SK-N-SH (cell line): Measurements from ENCODE around the gene CLCN6. TPM values are rescaled to one million over a fixed set of nuclear protein-coding genes. Genes with fewer than 3 reads are reported as not detected.

ENCODE experiments used
- CTCF ChIA-PET: fragments of 300-600, 350-600 bp; formaldehyde crosslinking; extraction: SDS; loops from one replicate; lab custom pipeline; 2021; lab: Yijun Ruan, JAX
- POLR2A ChIA-PET: fragments of 350-600 bp; sonication (Branson Sonifier 250); formaldehyde crosslinking; extraction: SDS; loops from one replicate; lab custom pipeline; 2020; ENCODE audit warnings: antibody characterized with exemption, inconsistent platforms; lab: Yijun Ruan, JAX
- DNase-seq: peaks from one replicate; pipeline ENCODE4 v3.0.0; 2012
- H2AFZ ChIP-seq: fragments of 200-600 bp; sonication (generic); 2 replicates; pipeline ENCODE4 v1.8.1; 2016; ENCODE audit warnings: antibody characterized with exemption, mild to moderate bottlenecking, low read depth
- H3F3A ChIP-seq: fragments of 200-600 bp; sonication (generic); replicated peaks from 2 replicates; pipeline ENCODE3; 2016; ENCODE audit warnings: antibody characterized with exemption, mild to moderate bottlenecking; ENCODE audit not compliant: insufficient read depth
- H3K27ac ChIP-seq, 2 experiments: fragments of 200-500 bp in 1 of 2; fragments of 200-600 bp in 1 of 2; sonication (Bioruptor generic) in 1 of 2; sonication (generic), shearing (Covaris generic) in 1 of 2; 2 replicates each; pipeline versions ENCODE4 v1.5.1 to v1.6.1; 2014 to 2016; ENCODE audit warnings: low read depth in 2 of 2, inconsistent platforms in 1 of 2, low read length in 1 of 2, mild to moderate bottlenecking in 1 of 2, mixed read lengths in 1 of 2
- H3K27me3 ChIP-seq: fragments of 200-600 bp; sonication (generic), shearing (Covaris generic); 2 replicates; pipeline ENCODE4 v1.6.1; 2016; ENCODE audit warnings: mixed run types; ENCODE audit not compliant: insufficient read depth
- H3K36me3 ChIP-seq, 2 experiments: fragments of 200-500 bp in 1 of 2; fragments of 200-600 bp in 1 of 2; sonication (Bioruptor generic) in 1 of 2; sonication (generic) in 1 of 2; replicated peaks in 1 of 2; 2 replicates each; pipeline versions ENCODE3 to v1.5.1; 2014 to 2016; ENCODE audit warnings: low read length in 1 of 2, mild to moderate bottlenecking in 1 of 2; ENCODE audit not compliant: insufficient read depth in 2 of 2, control insufficient read depth in 1 of 2
- H3K4me1 ChIP-seq, 2 experiments: fragments of 200-500 bp in 1 of 2; fragments of 200-600 bp in 1 of 2; sonication (Bioruptor generic) in 1 of 2; sonication (generic), shearing (Covaris generic) in 1 of 2; 2 replicates each; pipeline versions ENCODE4 v1.5.1 to v1.6.1; 2014 to 2016; ENCODE audit warnings: low read depth in 1 of 2, low read length in 1 of 2, mixed run types in 1 of 2; ENCODE audit not compliant: insufficient read depth in 2 of 2, control insufficient read depth in 1 of 2
- H3K4me2 ChIP-seq: fragments of 200-600 bp; sonication (generic), shearing (Covaris generic); 2 replicates; pipeline ENCODE4 v1.6.1; 2017; ENCODE audit warnings: mixed run types
- H3K4me3 ChIP-seq, 2 experiments: fragments of 200-500 bp in 1 of 2; fragments of 200-600 bp in 1 of 2; sonication (Bioruptor generic) in 1 of 2; sonication (generic), shearing (Covaris generic) in 1 of 2; 2 replicates each; pipeline versions ENCODE4 v1.5.1 to v1.8.1; 2014 to 2016; ENCODE audit warnings: low read depth in 2 of 2, inconsistent platforms in 1 of 2, low read length in 1 of 2, mild to moderate bottlenecking in 1 of 2, mixed read lengths in 1 of 2, moderate library complexity in 1 of 2
- H3K79me2 ChIP-seq: fragments of 200-600 bp; sonication (generic); 2 replicates; pipeline ENCODE4 v1.8.1; 2017; ENCODE audit warnings: mild to moderate bottlenecking; ENCODE audit not compliant: insufficient read depth
- H3K9ac ChIP-seq: fragments of 200-600 bp; sonication (generic); 2 replicates; pipeline ENCODE4 v1.6.1; 2017; ENCODE audit warnings: mixed run types
- H3K9me2 ChIP-seq: fragments of 200-600 bp; sonication (generic); 2 replicates; pipeline ENCODE4 v1.6.1; 2017; ENCODE audit warnings: mixed run types
- H3K9me3 ChIP-seq: fragments of 200-600 bp; sonication (generic); 2 replicates; pipeline ENCODE4 v1.6.1; 2017; ENCODE audit warnings: mixed run types, mild to moderate bottlenecking, moderate library complexity
- H4K20me1 ChIP-seq: fragments of 200-600 bp; sonication (generic); 2 replicates; pipeline ENCODE4 v1.6.1; 2017; ENCODE audit warnings: mild to moderate bottlenecking, mixed run types; ENCODE audit not compliant: insufficient read depth
- CHD2 ChIP-seq: fragments of 150-350 bp; IDR thresholded peaks from 2 replicates; pipeline ENCODE4 v1.6.1; 2018; ENCODE audit warnings: low read length; ENCODE audit not compliant: partially characterized antibody
- FOSL2 ChIP-seq: IDR thresholded peaks from 2 replicates; pipeline ENCODE4 v1.4.0; 2012; ENCODE audit warnings: low read depth, mild to moderate bottlenecking, moderate library complexity, borderline replicate concordance
- FOXJ3 ChIP-seq: sonication (generic); formaldehyde crosslinking; IDR thresholded peaks from 2 replicates; pipeline ENCODE4 v1.5.1; 2020; ENCODE audit warnings: mild to moderate bottlenecking, missing genetic modification reagents
- NFIC ChIP-seq: IDR thresholded peaks from 2 replicates; pipeline ENCODE4 v1.4.0; 2012; ENCODE audit warnings: borderline replicate concordance
- NRF1 ChIP-seq: IDR thresholded peaks from 2 replicates; pipeline ENCODE4 v1.6.1; 2012; ENCODE audit warnings: low read depth, mild to moderate bottlenecking, low read length
- POLR2AphosphoS5 ChIP-seq: IDR thresholded peaks from 2 replicates; pipeline ENCODE4 v1.6.1; 2012; ENCODE audit warnings: low read depth, low read length
- RAD21 ChIP-seq: IDR thresholded peaks from 2 replicates; pipeline ENCODE4 v1.6.1; 2012; ENCODE audit warnings: mild to moderate bottlenecking, low read length
- RCOR1 ChIP-seq: fragments of 150-350 bp; IDR thresholded peaks from 2 replicates; pipeline ENCODE4 v1.6.1; 2017; ENCODE audit warnings: antibody characterized with exemption, low read length
- RFX5 ChIP-seq: IDR thresholded peaks from 2 replicates; pipeline ENCODE4 v1.6.1; 2012; ENCODE audit warnings: mild to moderate bottlenecking, improper control_type of control experiment, low read length
- RXRA ChIP-seq: IDR thresholded peaks from 2 replicates; pipeline ENCODE4 v1.4.0; 2012; ENCODE audit warnings: low read depth, mild to moderate bottlenecking, borderline replicate concordance
- SIN3A ChIP-seq: IDR thresholded peaks from 2 replicates; pipeline ENCODE4 v1.6.1; 2012; ENCODE audit warnings: low read depth, mild to moderate bottlenecking, low read length, moderate library complexity, borderline replicate concordance
- SMC3 ChIP-seq: IDR thresholded peaks from 2 replicates; pipeline ENCODE4 v1.6.1; 2012; ENCODE audit warnings: low read depth, low read length, improper control_type of control experiment
- TCF12 ChIP-seq: IDR thresholded peaks from 2 replicates; pipeline ENCODE4 v1.4.0; 2012
- TEAD4 ChIP-seq: IDR thresholded peaks from 2 replicates; pipeline ENCODE4 v1.4.0; 2012; ENCODE audit warnings: mild to moderate bottlenecking, borderline replicate concordance; ENCODE audit not compliant: insufficient read depth
- YY1 ChIP-seq: IDR thresholded peaks from 2 replicates; pipeline ENCODE4 v1.4.0; 2012; ENCODE audit warnings: low read depth, mild to moderate bottlenecking
- WGBS: methylation state at CpG from one replicate; pipeline ENCODE4 v1.1.6; 2017; ENCODE audit warnings: low lambda C conversion rate; 5-methylcytosine and 5-hydroxymethylcytosine counted together
- polyA plus RNA-seq, 3 experiments: library from polyadenylated mRNA; depleted of rRNA; stranded (reverse); fragments of >200 nt; gene quantifications; 2 replicates each; pipeline ENCODE4 v1.2.3, GENCODE V29; 2012
- TF ChIP-seq, protein P1 (sequence below): fragments of 150-350 bp; IDR thresholded peaks from 2 replicates; pipeline ENCODE4 v1.6.1; 2016; ENCODE audit warnings: mild to moderate bottlenecking, low read depth, low read length
- TF ChIP-seq, protein P2 (sequence below): IDR thresholded peaks from 2 replicates; pipeline ENCODE4 v1.6.1; 2012; ENCODE audit warnings: mild to moderate bottlenecking, low read depth, low read length, moderate library complexity
- TF ChIP-seq, protein P3 (sequence below): IDR thresholded peaks from 2 replicates; pipeline ENCODE4 v1.4.0; 2012; ENCODE audit warnings: low read depth, borderline replicate concordance
- TF ChIP-seq, protein P4 (sequence below): IDR thresholded peaks from 2 replicates; pipeline ENCODE4 v1.4.0; 2012; ENCODE audit warnings: low read depth
- TF ChIP-seq, protein P5 (sequence below): fragments of 200-600 bp; sonication (generic); IDR thresholded peaks from 2 replicates; pipeline ENCODE4 v1.6.1; 2017; ENCODE audit warnings: antibody characterized with exemption, mild to moderate bottlenecking, moderate library complexity
- TF ChIP-seq, protein P6 (sequence below): IDR thresholded peaks from 2 replicates; pipeline ENCODE4; 2012

CLCN6 gene
- polyA plus RNA-seq, 1 of the 3 experiments (the other 2 are of a cell fraction), result 7.4 TPM

DNA sequence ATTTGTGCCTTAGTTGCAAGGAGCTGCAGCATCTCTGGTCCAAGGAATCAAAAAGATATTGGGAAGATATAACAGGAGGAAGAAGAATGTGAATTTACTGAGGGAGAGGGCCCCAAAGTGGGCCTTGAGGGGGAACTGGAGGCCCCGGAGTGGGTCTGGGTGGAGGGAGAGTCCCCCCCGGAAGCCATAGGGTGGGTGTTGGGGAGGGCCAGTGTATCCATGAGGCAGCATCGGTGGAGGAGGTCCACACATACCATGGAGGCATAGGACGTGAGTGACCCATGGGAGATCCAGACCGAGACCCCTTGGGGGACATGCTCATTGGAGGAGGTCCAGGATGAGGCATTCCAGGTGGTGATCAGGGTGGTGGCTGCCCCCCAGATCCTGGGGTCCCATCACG lies 44.7 kb upstream of the CLCN6 start (continued):
- TF ChIP-seq YY1 (no peak), NFIC (no peak), FOXJ3 (CRISPR knock-in tag) (no peak)
- TF ChIP-seq, protein P1, sequence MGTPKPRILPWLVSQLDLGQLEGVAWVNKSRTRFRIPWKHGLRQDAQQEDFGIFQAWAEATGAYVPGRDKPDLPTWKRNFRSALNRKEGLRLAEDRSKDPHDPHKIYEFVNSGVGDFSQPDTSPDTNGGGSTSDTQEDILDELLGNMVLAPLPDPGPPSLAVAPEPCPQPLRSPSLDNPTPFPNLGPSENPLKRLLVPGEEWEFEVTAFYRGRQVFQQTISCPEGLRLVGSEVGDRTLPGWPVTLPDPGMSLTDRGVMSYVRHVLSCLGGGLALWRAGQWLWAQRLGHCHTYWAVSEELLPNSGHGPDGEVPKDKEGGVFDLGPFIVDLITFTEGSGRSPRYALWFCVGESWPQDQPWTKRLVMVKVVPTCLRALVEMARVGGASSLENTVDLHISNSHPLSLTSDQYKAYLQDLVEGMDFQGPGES, result no peak
- TF ChIP-seq, protein P2, sequence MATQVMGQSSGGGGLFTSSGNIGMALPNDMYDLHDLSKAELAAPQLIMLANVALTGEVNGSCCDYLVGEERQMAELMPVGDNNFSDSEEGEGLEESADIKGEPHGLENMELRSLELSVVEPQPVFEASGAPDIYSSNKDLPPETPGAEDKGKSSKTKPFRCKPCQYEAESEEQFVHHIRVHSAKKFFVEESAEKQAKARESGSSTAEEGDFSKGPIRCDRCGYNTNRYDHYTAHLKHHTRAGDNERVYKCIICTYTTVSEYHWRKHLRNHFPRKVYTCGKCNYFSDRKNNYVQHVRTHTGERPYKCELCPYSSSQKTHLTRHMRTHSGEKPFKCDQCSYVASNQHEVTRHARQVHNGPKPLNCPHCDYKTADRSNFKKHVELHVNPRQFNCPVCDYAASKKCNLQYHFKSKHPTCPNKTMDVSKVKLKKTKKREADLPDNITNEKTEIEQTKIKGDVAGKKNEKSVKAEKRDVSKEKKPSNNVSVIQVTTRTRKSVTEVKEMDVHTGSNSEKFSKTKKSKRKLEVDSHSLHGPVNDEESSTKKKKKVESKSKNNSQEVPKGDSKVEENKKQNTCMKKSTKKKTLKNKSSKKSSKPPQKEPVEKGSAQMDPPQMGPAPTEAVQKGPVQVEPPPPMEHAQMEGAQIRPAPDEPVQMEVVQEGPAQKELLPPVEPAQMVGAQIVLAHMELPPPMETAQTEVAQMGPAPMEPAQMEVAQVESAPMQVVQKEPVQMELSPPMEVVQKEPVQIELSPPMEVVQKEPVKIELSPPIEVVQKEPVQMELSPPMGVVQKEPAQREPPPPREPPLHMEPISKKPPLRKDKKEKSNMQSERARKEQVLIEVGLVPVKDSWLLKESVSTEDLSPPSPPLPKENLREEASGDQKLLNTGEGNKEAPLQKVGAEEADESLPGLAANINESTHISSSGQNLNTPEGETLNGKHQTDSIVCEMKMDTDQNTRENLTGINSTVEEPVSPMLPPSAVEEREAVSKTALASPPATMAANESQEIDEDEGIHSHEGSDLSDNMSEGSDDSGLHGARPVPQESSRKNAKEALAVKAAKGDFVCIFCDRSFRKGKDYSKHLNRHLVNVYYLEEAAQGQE, result no peak

DNA sequence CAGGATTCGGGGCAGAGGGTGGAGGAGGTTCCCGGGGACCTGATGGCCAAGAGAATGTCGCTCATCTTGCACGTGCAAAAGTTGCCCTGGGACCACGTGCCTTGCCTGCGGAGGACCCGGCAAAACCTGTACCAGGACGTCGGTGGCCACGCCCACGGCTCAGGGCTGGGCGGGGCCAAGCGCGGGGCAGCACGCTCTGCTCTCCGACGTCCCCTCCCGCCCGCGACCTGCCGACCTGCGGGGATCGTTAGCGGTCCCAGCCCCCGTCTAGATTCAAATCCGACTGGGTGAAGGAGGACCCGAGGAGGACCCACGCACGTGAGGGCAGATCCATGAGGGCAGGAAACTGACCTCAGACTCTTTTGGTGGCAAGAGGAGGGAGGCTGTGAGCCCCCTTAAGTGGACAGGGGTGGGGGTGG lies 44.0 kb upstream of the CLCN6 start, which contains the start of gene C1orf167:
TSS of gene C1orf167 (plus strand) at position 206 of the 419 bp plus-strand sequence. CDS start 2,208 bp downstream, outside the sequence.
- Histone ChIP-seq H2AFZ (no peak within 1 kb of the TSS), H3K27ac (no peak within 1 kb of the TSS), H3K4me1 (peaks cover 0 to 9% of the 10 kb centered on the region in 2 experiments; a peak in 1 of 4 replicates), H3F3A (no peaks in the 10 kb centered on the region), H3K27me3 (no peaks in the 10 kb centered on the region), H3K36me3 (no peaks in the 10 kb centered on the region)
- TF ChIP-seq RAD21 (no peak), POLR2AphosphoS5 (no peak), TEAD4 (no peak), FOXJ3 (CRISPR knock-in tag) (no peak), NRF1 (no peak), TCF12 (no peak), SIN3A (no peak), CHD2 (no peak), RCOR1 (no peak), RXRA (no peak), YY1 (no peak), SMC3 (no peak), RFX5 (no peak), FOSL2 (no peak)
- TF ChIP-seq, protein P3, sequence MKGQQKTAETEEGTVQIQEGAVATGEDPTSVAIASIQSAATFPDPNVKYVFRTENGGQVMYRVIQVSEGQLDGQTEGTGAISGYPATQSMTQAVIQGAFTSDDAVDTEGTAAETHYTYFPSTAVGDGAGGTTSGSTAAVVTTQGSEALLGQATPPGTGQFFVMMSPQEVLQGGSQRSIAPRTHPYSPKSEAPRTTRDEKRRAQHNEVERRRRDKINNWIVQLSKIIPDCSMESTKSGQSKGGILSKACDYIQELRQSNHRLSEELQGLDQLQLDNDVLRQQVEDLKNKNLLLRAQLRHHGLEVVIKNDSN, result no peak
- TF ChIP-seq, protein P4, sequence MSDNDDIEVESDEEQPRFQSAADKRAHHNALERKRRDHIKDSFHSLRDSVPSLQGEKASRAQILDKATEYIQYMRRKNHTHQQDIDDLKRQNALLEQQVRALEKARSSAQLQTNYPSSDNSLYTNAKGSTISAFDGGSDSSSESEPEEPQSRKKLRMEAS, result no peak
- TF ChIP-seq, protein P5, sequence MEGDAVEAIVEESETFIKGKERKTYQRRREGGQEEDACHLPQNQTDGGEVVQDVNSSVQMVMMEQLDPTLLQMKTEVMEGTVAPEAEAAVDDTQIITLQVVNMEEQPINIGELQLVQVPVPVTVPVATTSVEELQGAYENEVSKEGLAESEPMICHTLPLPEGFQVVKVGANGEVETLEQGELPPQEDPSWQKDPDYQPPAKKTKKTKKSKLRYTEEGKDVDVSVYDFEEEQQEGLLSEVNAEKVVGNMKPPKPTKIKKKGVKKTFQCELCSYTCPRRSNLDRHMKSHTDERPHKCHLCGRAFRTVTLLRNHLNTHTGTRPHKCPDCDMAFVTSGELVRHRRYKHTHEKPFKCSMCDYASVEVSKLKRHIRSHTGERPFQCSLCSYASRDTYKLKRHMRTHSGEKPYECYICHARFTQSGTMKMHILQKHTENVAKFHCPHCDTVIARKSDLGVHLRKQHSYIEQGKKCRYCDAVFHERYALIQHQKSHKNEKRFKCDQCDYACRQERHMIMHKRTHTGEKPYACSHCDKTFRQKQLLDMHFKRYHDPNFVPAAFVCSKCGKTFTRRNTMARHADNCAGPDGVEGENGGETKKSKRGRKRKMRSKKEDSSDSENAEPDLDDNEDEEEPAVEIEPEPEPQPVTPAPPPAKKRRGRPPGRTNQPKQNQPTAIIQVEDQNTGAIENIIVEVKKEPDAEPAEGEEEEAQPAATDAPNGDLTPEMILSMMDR, result no peak
- TF ChIP-seq, protein P6, sequence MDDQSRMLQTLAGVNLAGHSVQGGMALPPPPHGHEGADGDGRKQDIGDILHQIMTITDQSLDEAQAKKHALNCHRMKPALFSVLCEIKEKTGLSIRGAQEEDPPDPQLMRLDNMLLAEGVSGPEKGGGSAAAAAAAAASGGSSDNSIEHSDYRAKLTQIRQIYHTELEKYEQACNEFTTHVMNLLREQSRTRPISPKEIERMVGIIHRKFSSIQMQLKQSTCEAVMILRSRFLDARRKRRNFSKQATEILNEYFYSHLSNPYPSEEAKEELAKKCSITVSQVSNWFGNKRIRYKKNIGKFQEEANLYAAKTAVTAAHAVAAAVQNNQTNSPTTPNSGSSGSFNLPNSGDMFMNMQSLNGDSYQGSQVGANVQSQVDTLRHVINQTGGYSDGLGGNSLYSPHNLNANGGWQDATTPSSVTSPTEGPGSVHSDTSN, result no peak
- TF ChIP-seq, all 33 proteins: peak for 0
- no peak within 1 kb of the TSS for H3K4me2 ChIP-seq
- ChIA-PET POLR2A (no interaction called here), CTCF (no interaction called here)
- no peaks in the 10 kb centered on the region for H3K9me3 ChIP-seq
- no peak for DNase-seq
- H3K79me2 ChIP-seq, result no peaks in the 10 kb centered on the region
- no peaks in the 10 kb centered on the region for H3K9me2 ChIP-seq
- H4K20me1 ChIP-seq, result no peaks in the 10 kb centered on the region
- H3K4me3 ChIP-seq, result no peak within 1 kb of the TSS
- no peak within 1 kb of the TSS for H3K9ac ChIP-seq
- 37% methylated on average over 23 of the region's 29 CpGs for WGBS
